Parathyroid adenoma (tissue), 2 donors: ENCODE data around the gene WWOX.

Experiments
- H2AFZ ChIP-seq: fragments of 300-600 bp; sonication (generic); one replicate; pipeline ENCODE4 v1.7.0; 2017; ENCODE audit warnings: antibody characterized with exemption, mild to moderate bottlenecking
- H3K27ac ChIP-seq: fragments of 300-600 bp; sonication (generic); one replicate; pipeline ENCODE4 v1.7.0; 2017
- H3K27me3 ChIP-seq: fragments of 300-600 bp; sonication (generic); one replicate; pipeline ENCODE4 v1.7.0; 2017; ENCODE audit warnings: low read length; ENCODE audit not compliant: control insufficient read depth, insufficient read depth
- H3K36me3 ChIP-seq: fragments of 300-600 bp; sonication (generic); one replicate; pipeline ENCODE4 v1.7.0; 2017; ENCODE audit warnings: low read length; ENCODE audit not compliant: control insufficient read depth, insufficient read depth
- H3K4me1 ChIP-seq: fragments of 300-600 bp; sonication (generic); one replicate; pipeline ENCODE4 v1.7.0; 2017; ENCODE audit warnings: control low read depth
- H3K4me2 ChIP-seq: fragments of 300-600 bp; sonication (generic); one replicate; pipeline ENCODE4 v1.7.0; 2017; ENCODE audit warnings: low read length
- H3K4me3 ChIP-seq: fragments of 300-600 bp; sonication (generic); one replicate; pipeline ENCODE4 v1.7.0; 2017; ENCODE audit warnings: low read depth, low read length
- H3K79me2 ChIP-seq: fragments of 300-600 bp; sonication (generic); one replicate; pipeline ENCODE4 v1.7.0; 2017; ENCODE audit warnings: control low read depth
- H3K9ac ChIP-seq: fragments of 300-600 bp; sonication (generic); one replicate; pipeline ENCODE4 v1.7.0; 2017; ENCODE audit warnings: mild to moderate bottlenecking
- H3K9me3 ChIP-seq: fragments of 300-600 bp; sonication (generic); one replicate; pipeline ENCODE4 v1.7.0; 2017; ENCODE audit warnings: low read length; ENCODE audit not compliant: control insufficient read depth
- TF ChIP-seq, protein P1 (sequence below): fragments of 300-600 bp; sonication (generic); IDR thresholded peaks from one replicate; pipeline ENCODE4 v1.7.0; 2017; ENCODE audit warnings: antibody characterized with exemption, mild to moderate bottlenecking
- donor health status: primary hyperparathyroidism.

The WWOX gene

DNA sequence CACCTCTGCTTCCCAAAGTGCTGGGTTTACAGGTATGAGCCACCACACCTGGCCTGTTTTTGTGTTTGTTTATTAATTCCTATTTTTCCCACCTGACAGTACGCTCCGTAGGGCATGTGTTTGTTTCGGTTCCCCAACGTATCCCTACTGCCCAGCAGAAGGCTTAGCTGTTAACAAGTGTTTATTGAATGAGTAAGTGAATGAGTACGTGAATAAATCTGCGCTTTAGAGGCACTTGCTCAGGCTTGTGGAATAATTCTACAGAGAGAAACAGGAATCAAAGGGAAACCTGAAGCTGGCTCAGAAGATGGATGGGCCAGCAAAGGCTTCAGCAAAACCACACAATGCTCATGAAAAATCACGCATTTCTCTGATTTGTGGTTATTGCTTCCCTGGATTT lies 853.2 kb downstream of the WWOX start:
- no peaks in the 10 kb centered on the region for H3K79me2 ChIP-seq
- H3K27ac ChIP-seq: no peak overlapping the region
- TF ChIP-seq, protein P1, sequence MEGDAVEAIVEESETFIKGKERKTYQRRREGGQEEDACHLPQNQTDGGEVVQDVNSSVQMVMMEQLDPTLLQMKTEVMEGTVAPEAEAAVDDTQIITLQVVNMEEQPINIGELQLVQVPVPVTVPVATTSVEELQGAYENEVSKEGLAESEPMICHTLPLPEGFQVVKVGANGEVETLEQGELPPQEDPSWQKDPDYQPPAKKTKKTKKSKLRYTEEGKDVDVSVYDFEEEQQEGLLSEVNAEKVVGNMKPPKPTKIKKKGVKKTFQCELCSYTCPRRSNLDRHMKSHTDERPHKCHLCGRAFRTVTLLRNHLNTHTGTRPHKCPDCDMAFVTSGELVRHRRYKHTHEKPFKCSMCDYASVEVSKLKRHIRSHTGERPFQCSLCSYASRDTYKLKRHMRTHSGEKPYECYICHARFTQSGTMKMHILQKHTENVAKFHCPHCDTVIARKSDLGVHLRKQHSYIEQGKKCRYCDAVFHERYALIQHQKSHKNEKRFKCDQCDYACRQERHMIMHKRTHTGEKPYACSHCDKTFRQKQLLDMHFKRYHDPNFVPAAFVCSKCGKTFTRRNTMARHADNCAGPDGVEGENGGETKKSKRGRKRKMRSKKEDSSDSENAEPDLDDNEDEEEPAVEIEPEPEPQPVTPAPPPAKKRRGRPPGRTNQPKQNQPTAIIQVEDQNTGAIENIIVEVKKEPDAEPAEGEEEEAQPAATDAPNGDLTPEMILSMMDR: no peak
- H3K4me1 ChIP-seq: peaks cover 4% of the 10 kb centered on the region
- H3K4me2 ChIP-seq: no peak overlapping the region
- no peak overlapping the region for H3K9ac ChIP-seq
- no peak overlapping the region for H2AFZ ChIP-seq
- no peaks in the 10 kb centered on the region for H3K36me3 ChIP-seq
- H3K27me3 ChIP-seq: no peaks in the 10 kb centered on the region
- H3K4me3 ChIP-seq: no peak overlapping the region
- no peaks in the 10 kb centered on the region for H3K9me3 ChIP-seq

DNA sequence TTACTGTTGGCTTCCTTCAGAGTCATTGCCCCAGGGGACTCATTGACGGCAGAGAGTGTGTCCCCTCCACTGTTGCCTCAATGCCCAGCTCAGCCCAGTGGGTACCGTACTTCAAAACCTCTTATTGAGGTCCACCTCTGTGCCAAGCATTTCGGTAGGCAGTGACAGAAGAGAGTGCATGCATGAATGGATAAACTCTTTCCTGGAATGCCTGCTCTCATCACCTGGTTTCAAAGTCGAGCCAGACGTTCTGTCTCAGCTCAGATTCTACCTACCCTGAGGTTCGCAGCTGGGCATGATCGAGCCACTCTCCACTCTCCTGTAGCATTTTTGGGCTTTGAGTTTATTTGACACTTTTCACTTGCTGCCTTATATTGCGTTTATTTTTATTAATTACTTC lies 854.1 kb downstream of the WWOX start:
- H3K4me2 ChIP-seq: no peak overlapping the region
- H3K9me3 ChIP-seq: no peaks in the 10 kb centered on the region
- TF ChIP-seq, protein P1: no peak
- no peaks in the 10 kb centered on the region for H3K27me3 ChIP-seq
- H3K79me2 ChIP-seq: no peaks in the 10 kb centered on the region
- no peak overlapping the region for H3K4me3 ChIP-seq
- peaks cover 4% of the 10 kb centered on the region for H3K4me1 ChIP-seq
- no peaks in the 10 kb centered on the region for H3K36me3 ChIP-seq
- no peak overlapping the region for H3K9ac ChIP-seq
- no peak overlapping the region for H3K27ac ChIP-seq
- H2AFZ ChIP-seq: no peak overlapping the region

DNA sequence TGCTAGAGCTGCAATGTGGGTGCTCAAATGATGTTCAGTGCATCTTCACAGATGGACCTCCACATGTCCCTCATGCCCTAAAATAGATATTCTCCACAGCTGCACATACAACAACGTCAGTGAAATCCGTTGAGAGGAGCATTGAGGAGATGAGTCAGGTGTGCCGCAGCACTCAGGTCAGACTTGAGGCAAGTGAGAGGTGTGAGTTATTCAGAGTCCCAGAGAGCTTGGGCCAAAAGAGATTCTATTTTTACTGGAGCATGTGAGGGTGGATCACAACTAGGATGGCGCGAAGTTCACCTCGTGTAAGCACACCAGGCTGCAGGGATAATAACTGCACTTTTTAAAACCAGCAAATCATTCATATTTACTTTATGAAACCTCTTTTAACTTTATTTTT lies 855.8 kb downstream of the WWOX start:
- Histone ChIP-seq H3K79me2 (no peaks in the 10 kb centered on the region), H3K4me1 (peaks cover 4% of the 10 kb centered on the region), H3K27ac (no peak overlapping the region), H3K36me3 (no peaks in the 10 kb centered on the region), H3K9me3 (no peaks in the 10 kb centered on the region), H3K4me3 (no peak overlapping the region), H3K9ac (no peak overlapping the region), H3K4me2 (no peak overlapping the region), H2AFZ (no peak overlapping the region), H3K27me3 (no peaks in the 10 kb centered on the region)
- TF ChIP-seq, protein P1: no peak

DNA sequence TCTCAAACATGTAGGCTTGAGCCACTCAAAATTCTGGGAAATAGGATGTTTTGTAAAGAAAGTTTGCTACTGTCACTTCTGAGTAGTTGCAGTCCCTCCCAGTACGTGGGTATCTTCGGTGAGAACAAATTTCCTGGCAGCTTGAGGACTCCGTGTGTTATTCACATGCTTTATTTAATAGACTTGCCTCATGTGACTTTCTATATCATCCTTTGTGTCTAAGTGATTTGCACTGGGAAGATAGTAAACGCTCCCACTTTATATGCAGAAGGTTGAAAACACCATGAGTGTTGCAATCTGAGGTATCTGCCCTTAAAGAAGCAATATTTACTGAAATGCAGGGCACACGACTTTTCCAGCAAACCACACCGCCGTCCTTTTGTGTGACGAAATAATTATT lies 857.4 kb downstream of the WWOX start:
- no peak overlapping the region for H3K4me2 ChIP-seq
- no peak overlapping the region for H3K4me3 ChIP-seq
- no peaks in the 10 kb centered on the region for H3K79me2 ChIP-seq
- no peak overlapping the region for H2AFZ ChIP-seq
- H3K9me3 ChIP-seq: no peaks in the 10 kb centered on the region
- TF ChIP-seq, protein P1: no peak
- H3K9ac ChIP-seq: no peak overlapping the region
- peaks cover 4% of the 10 kb centered on the region for H3K4me1 ChIP-seq
- H3K27me3 ChIP-seq: no peaks in the 10 kb centered on the region
- no peak overlapping the region for H3K27ac ChIP-seq
- H3K36me3 ChIP-seq: no peaks in the 10 kb centered on the region

GRCh38 chr16:78957317-78958100 lies 858.1 kb downstream of the WWOX start:
- no peak overlapping the region for H3K4me3 ChIP-seq
- no peaks in the 10 kb centered on the region for H3K79me2 ChIP-seq
- no peaks in the 10 kb centered on the region for H3K27me3 ChIP-seq
- H2AFZ ChIP-seq: no peak overlapping the region
- no peak overlapping the region for H3K9ac ChIP-seq
- H3K9me3 ChIP-seq: no peaks in the 10 kb centered on the region
- H3K4me2 ChIP-seq: no peak overlapping the region
- H3K4me1 ChIP-seq: peaks cover 4% of the 10 kb centered on the region
- TF ChIP-seq, protein P1: no peak
- H3K27ac ChIP-seq: no peak overlapping the region
- H3K36me3 ChIP-seq: no peaks in the 10 kb centered on the region
